ENCODE data around the gene ARSA.

- no peak for TF ChIP-seq SPI1 (IDR thresholded peaks at IDR 0.05; ENCODE audit: low read depth, low read length)
- no peak for TF ChIP-seq POU2F2 (IDR thresholded peaks at IDR 0.05; ENCODE audit: low read depth, low read length)
- no peak for TF ChIP-seq POLR2A (IDR thresholded peaks at IDR 0.05; ENCODE audit: low read depth, low read length)
- no peak for TF ChIP-seq PAX5 (IDR thresholded peaks at IDR 0.05; ENCODE audit: insufficient read depth, low read length, severe bottlenecking)
- TF ChIP-seq POLR2AphosphoS5 (IDR thresholded peaks at IDR 0.05; ENCODE audit: low read depth, low read length) = no peak
Observed at GRCh38 chr22:50622723-50623327, 5.1 kb downstream of the ARSA start.

Data from GM12891 (cell line).